IPS-18a (cell line): ENCODE data around the gene ZBTB8A.

Source experiments
- H3K27ac ChIP-seq: one replicate; pipeline ENCODE4 v1.5.1; 2013; ENCODE audit warnings: low read length
- H3K27me3 ChIP-seq: one replicate; pipeline ENCODE4 v1.6.1; 2013; ENCODE audit warnings: mild to moderate bottlenecking, low read length; ENCODE audit not compliant: control insufficient read depth, insufficient read depth
- H3K36me3 ChIP-seq: one replicate; pipeline ENCODE4 v1.6.1; 2013; ENCODE audit warnings: low read depth, low read length; ENCODE audit not compliant: control insufficient read depth
- H3K4me1 ChIP-seq: one replicate; pipeline ENCODE4 v1.6.1; 2013; ENCODE audit warnings: low read depth, low read length; ENCODE audit not compliant: control insufficient read depth
- H3K4me3 ChIP-seq: one replicate; pipeline ENCODE4 v1.5.1; 2013; ENCODE audit warnings: low read length
- H3K9ac ChIP-seq: one replicate; pipeline ENCODE4 v1.6.1; 2013; ENCODE audit warnings: mild to moderate bottlenecking, low read length, moderate library complexity
- H3K9me3 ChIP-seq: one replicate; pipeline ENCODE4 v1.6.1; 2013; ENCODE audit warnings: low read depth, low read length; ENCODE audit not compliant: control insufficient read depth

Gene ZBTB8A

GRCh38 chr1:32600034-32600433, 60.8 kb downstream of the ZBTB8A start:
- peaks cover 24% of the 10 kb centered on the region for H3K36me3 ChIP-seq
- no peak overlapping the region for H3K9ac ChIP-seq
- H3K4me3 ChIP-seq = no peak overlapping the region
- H3K27ac ChIP-seq = no peak overlapping the region
- no peaks in the 10 kb centered on the region for H3K9me3 ChIP-seq
- H3K4me1 ChIP-seq = no peaks in the 10 kb centered on the region
- H3K27me3 ChIP-seq = no peaks in the 10 kb centered on the region

- Histone ChIP-seq H3K27ac (no peak overlapping the region), H3K27me3 (no peaks in the 10 kb centered on the region), H3K36me3 (peaks cover 2% of the 10 kb centered on the region), H3K4me1 (no peaks in the 10 kb centered on the region), H3K9me3 (no peaks in the 10 kb centered on the region), H3K9ac (no peak overlapping the region), H3K4me3 (no peak overlapping the region)
Measured at GRCh38 chr1:32605711-32606424, 66.6 kb downstream of the ZBTB8A start.

GRCh38 chr1:32606565-32607371, 67.5 kb downstream of the ZBTB8A start:
- H3K27ac ChIP-seq = no peak overlapping the region
- H3K27me3 ChIP-seq = no peaks in the 10 kb centered on the region
- no peak overlapping the region for H3K4me3 ChIP-seq
- H3K4me1 ChIP-seq = no peaks in the 10 kb centered on the region
- no peaks in the 10 kb centered on the region for H3K36me3 ChIP-seq
- no peaks in the 10 kb centered on the region for H3K9me3 ChIP-seq
- no peak overlapping the region for H3K9ac ChIP-seq

GRCh38 chr1:32609180-32609579, 70.0 kb downstream of the ZBTB8A start:
- Histone ChIP-seq H3K27ac (no peak overlapping the region), H3K4me3 (no peak overlapping the region), H3K27me3 (no peaks in the 10 kb centered on the region), H3K4me1 (no peaks in the 10 kb centered on the region), H3K9ac (no peak overlapping the region), H3K9me3 (no peaks in the 10 kb centered on the region), H3K36me3 (no peaks in the 10 kb centered on the region)

- Histone ChIP-seq H3K9me3 (no peaks in the 10 kb centered on the region), H3K27me3 (no peaks in the 10 kb centered on the region), H3K4me3 (peak overlapping the region; percentile 76), H3K9ac (peak overlapping the region; percentile 48), H3K4me1 (no peaks in the 10 kb centered on the region), H3K27ac (no peak overlapping the region), H3K36me3 (no peaks in the 10 kb centered on the region)
Measured at GRCh38 chr1:32611859-32612188, 72.6 kb downstream of the ZBTB8A start.

- H3K9ac ChIP-seq = peak overlapping the region; percentile 48
- H3K4me3 ChIP-seq = peak overlapping the region; percentile 76
- H3K9me3 ChIP-seq = no peaks in the 10 kb centered on the region
- H3K36me3 ChIP-seq = no peaks in the 10 kb centered on the region
- no peak overlapping the region for H3K27ac ChIP-seq
- no peaks in the 10 kb centered on the region for H3K27me3 ChIP-seq
- H3K4me1 ChIP-seq = no peaks in the 10 kb centered on the region
Measured at GRCh38 chr1:32612189-32612881, 73.1 kb downstream of the ZBTB8A start.

GRCh38 chr1:32613472-32613871, 74.2 kb downstream of the ZBTB8A start:
- no peak overlapping the region for H3K27ac ChIP-seq
- no peaks in the 10 kb centered on the region for H3K27me3 ChIP-seq
- H3K4me3 ChIP-seq = no peak overlapping the region
- no peak overlapping the region for H3K9ac ChIP-seq
- no peaks in the 10 kb centered on the region for H3K4me1 ChIP-seq
- H3K9me3 ChIP-seq = no peaks in the 10 kb centered on the region
- H3K36me3 ChIP-seq = no peaks in the 10 kb centered on the region

- Histone ChIP-seq H3K4me3 (no peak overlapping the region), H3K27ac (no peak overlapping the region), H3K27me3 (no peaks in the 10 kb centered on the region), H3K36me3 (no peaks in the 10 kb centered on the region), H3K9ac (no peak overlapping the region), H3K4me1 (no peaks in the 10 kb centered on the region), H3K9me3 (no peaks in the 10 kb centered on the region)
Measured at GRCh38 chr1:32618673-32619221, 79.5 kb downstream of the ZBTB8A start.

- Histone ChIP-seq H3K36me3 (no peaks in the 10 kb centered on the region), H3K27ac (no peak overlapping the region), H3K9me3 (no peaks in the 10 kb centered on the region), H3K4me1 (no peaks in the 10 kb centered on the region), H3K27me3 (no peaks in the 10 kb centered on the region), H3K4me3 (no peak overlapping the region), H3K9ac (no peak overlapping the region)
Measured at GRCh38 chr1:32619701-32620485, 80.7 kb downstream of the ZBTB8A start.

GRCh38 chr1:32622205-32622604, 83.0 kb downstream of the ZBTB8A start:
- Histone ChIP-seq H3K4me1 (no peaks in the 10 kb centered on the region), H3K9me3 (no peaks in the 10 kb centered on the region), H3K36me3 (peaks cover 9% of the 10 kb centered on the region), H3K4me3 (no peak overlapping the region), H3K9ac (no peak overlapping the region), H3K27me3 (no peaks in the 10 kb centered on the region), H3K27ac (no peak overlapping the region)
